ENCODE measurements around the gene UNC119B. TPM values are rescaled to one million over a fixed set of nuclear protein-coding genes. Genes with fewer than 3 reads are reported as not detected.
A peak's percentile ranks its signal among the peaks of the same experiment; 100 is the strongest.
"Not testable (repeated sequence)": the region's sequence is repeated elsewhere in the genome, so short reads cannot be mapped to it uniquely, and the experiment has no call there.

Gene UNC119B
- 10 to 100 TPM; 12.8 to 23.6 (median 14.9) TPM for polyA plus RNA-seq (ENCODE audit: insufficient read length in 10 of 10)
- long read RNA-seq, donor 1, result 0 reads
- long read RNA-seq, donor 2, full-length matches to known transcripts, result 2 of 2 reads
- long read RNA-seq, donor 2, partial matches to known transcripts, result 0 of 2 reads
- long read RNA-seq, donor 2, other reads (novel, unspliced or antisense), result 0 of 2 reads
- long read RNA-seq, donor 3, result 0 reads
- long read RNA-seq, donor 4, full-length matches to known transcripts, result 1 of 1 reads
- long read RNA-seq, donor 4, partial matches to known transcripts, result 0 of 1 reads
- long read RNA-seq, donor 4, other reads (novel, unspliced or antisense), result 0 of 1 reads
- long read RNA-seq, donor 5, result 0 reads
- long read RNA-seq, donor 6, full-length matches to known transcripts, result 4 of 4 reads
- long read RNA-seq, donor 6, partial matches to known transcripts, result 0 of 4 reads
- long read RNA-seq, donor 6, other reads (novel, unspliced or antisense), result 0 of 4 reads
- long read RNA-seq, donor 7, result 0 reads
- long read RNA-seq, donor 8, full-length matches to known transcripts, result 1 of 1 reads
- long read RNA-seq, donor 8, partial matches to known transcripts, result 0 of 1 reads
- long read RNA-seq, donor 8, other reads (novel, unspliced or antisense), result 0 of 1 reads
- long read RNA-seq, donor 9, result 0 reads

DNA sequence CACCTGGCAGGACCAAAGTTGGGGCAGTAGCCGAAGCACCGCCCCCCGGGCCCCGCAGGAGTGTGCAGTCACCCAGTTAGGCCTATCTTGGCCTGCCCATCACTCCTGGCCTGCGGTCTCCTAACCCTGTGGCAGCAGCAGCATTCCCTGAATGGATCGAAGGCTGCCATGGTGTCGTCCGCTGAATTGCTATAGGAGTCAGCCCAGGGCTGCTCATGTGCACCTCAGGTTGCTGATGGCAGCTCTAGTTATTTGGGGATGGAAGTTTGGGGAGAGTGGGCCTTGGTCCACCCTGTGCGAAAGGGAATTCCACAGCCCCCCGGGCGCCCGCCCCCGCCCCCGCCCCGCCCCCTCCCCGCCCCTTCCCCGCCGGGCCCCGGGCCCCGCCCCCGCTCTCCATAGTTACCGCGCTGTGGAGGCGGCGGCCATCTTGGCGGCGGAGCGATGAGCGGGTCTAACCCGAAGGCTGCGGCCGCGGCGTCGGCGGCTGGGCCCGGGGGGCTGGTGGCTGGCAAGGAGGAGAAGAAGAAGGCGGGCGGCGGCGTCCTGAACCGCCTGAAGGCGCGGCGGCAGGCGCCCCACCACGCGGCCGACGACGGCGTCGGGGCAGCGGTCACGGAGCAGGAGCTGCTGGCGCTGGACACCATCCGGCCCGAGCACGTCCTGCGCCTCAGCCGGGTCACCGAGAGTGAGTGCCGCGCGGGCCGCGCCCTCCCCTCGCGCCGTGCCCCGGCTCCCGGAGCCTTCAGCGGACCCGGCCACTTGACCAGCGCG, at the start of gene UNC119B:
Gene UNC119B (plus strand): TSS at position 428 of the 774 bp plus-strand sequence. CDS start 17 bp downstream, at position 445.
- peak; percentile 52 to 94 (median 80) for DNase-seq

DNA sequence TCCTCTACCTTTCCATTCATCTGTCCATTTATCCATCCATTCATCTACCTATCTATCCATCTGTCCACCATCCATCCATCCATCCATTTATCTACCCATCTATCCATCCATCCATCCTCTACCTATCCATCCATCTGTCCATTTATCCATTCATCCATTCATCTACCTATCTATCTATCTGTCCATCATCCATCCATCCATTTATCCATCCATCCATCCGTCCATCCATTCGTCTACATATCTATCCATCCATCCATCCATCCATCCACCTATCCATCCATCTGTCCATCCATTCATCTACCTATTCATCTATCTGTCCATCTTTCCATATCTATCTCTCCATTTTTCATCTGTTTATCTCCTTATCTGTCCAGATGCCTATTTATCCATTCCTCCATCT, 48.8 kb upstream of the UNC119B start:
- DNase-seq, result no peak

DNA sequence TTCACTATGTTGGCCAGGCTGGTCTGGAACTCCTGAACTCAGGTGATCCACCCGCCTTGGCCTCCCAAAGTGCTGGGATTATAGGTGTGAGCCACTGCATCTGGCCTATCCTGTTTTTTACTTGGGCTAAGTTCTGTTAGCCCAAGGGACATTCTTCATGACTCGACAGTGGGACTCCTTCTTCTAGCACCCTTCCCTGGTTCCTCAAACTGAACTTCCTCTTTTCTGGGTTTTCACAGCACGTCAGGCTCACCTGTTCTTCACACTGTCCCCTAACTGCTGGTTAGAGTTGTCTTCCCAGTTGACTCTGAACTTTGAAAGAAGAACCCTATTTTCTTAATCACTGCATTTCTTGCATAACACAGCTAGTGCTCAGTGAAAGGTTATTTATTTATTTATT, 47.4 kb upstream of the UNC119B start:
- DNase-seq, result no peak

DNA sequence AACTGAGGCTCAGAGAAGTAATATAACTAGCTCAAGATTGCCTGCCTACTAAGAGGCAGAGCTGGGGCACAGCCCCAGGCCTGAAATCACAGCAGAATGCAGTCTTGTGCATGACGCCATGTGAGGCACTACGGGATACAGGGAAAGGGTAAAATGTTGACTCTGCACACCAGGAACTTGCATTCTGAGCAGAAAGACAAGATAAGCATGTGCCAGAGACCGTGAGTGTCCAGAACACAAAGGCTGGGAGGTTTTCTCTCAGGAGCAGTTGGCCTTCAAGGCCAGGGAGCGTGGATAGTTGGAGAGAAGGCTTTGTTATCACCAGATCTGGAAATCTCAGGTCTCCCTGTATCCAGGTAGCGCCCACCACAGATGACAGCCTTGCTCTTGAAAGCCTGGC, 46.5 kb upstream of the UNC119B start:
- DNase-seq, result no peak

DNA sequence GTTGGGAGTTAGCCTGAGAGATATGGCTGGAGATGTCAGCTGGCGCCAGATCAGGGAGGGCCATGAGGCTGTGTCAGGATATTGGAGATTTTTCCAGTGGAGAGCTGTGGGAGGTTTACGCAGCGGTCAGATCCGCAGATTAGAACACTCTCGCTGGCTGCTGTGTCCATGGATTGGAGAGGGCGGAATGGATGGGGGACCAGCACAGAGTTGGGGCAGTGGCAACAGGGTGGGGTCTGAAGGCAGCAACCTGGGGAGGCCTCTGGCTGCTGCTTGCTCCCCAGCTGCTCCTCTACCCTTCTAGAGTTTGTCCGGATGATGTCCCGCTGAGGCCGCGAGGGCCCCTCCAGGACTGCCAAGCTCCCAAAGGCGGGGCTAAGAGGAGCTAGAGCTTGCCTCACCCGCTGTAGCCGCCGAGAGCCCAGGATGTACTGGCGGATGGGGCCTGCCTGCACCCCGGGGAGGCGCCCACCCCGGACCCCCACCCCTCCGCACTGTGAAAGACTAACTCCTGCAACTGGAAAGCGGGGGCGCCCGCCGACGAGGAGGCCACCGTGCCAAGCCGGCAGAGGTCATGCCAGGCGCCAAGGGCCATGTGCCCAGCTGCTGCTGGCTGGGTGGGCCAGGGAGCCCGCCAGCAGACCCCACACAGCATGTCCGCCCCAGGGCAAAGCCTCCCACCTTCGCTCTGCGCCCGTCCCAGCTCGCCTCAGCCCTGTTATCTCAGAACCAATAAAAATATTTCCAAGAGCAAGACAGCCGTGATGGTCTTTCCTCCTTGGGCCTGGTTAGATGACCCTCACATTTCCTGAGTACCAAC, 43.5 kb upstream of the UNC119B start:
- peak in 2 of 3 donors; percentile 69 to 85 for DNase-seq

GRCh38 chr12:120668091-120668867, 42.0 kb upstream of the UNC119B start:
- no peak for DNase-seq

DNA sequence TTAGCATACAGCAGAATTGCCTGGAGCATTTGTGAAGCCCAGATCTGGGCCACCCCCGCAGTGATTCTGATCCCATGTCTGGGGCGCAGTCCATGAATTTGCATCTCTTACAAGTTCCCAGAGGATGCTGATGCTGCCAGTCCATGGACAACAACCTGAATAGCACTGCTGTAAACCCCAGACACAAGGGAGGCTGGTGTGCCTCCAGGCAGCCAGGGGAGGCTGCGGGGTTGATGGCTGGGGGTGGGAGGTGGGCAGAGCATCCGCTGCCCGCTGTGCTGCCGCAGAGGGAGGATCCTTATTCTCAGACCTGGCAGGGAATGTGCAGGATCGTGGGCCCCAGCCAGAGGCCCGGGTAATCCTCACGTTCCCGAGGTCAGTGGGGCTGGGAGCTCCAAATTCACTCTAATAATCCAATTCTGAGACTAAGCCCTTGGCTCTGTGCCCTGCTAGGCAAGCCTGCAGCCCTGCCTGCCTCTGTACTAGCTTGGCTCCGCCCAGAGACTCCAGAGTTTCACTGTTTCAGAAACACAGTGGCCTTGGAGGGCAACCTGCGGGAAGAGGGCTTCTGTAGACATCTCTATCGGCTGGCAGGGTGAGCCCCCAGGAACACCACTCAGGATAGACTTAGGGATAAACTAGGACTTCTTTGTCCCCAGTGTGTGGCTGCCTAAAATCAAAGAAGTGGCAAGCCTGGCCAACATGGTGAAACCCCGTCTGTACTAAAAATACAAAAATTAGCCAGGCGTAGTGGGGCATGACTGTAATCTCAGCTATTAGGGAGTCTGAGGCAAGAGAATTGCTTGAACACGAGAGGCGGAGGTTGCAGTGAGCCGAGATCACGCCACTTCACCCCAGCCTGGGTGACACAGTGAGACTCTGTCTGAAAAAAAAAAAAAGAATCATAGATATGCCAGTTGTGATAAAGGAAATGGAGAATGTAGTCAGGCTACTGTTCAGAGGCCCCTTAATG, 41.1 kb upstream of the UNC119B start:
- DNase-seq, result peak in 1 of 3 donors; percentile 54

GRCh38 chr12:120670237-120670636, 40.0 kb upstream of the UNC119B start:
- DNase-seq, result not testable (repeated sequence)

DNA sequence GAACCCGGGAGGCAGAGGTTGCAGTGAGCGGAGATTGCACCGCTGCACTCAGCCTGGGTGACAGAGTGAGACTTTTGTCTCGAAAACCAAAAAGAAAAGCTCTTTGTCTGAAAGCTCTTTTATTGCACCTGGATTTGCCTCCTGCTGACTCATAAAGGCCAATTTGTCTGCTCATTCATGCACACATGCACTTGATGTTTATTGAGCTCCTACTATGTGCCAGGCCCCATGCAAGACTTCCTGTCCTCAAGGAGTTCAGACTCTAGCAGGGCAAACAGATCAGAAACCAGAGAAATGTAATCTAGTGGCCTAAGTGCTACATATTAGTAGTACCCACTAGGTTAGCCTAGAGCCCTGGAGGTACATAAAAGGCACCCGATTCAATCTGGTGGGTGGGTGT, 39.6 kb upstream of the UNC119B start:
- DNase-seq, result no peak

DNA sequence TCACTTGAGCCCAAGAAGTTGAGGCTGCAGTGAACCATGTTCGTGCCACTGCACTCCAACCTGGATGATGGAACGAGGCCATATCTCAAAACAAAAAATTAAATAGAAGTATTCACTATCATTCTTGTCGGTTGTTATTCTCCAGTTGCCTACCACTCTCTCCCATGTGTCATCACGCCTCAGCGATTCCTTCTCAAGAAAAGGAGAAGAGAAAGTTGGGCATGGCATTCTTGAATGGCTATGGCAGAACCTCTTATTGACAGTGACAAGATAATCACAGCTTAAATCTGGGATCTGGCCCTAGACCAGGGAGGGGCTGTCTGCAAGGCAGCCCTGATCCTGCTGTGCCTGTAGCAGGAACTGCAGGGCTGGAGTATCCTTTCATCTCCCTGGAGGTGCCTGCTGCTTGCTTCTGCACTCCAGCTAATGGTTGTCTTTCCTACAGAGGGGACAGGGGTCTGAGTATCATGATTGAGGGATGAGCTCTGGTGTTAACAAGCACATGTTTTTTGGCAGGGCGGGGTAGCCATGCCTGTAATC, 36.1 kb upstream of the UNC119B start:
- no peak for DNase-seq

- DNase-seq, result no peak
These were observed 32.3 kb upstream of the UNC119B start for GRCh38 chr12:120677765-120678473.

GRCh38 chr12:120678572-120678971, 31.7 kb upstream of the UNC119B start:
- no peak for DNase-seq

GRCh38 chr12:120680165-120680738, 30.0 kb upstream of the UNC119B start:
- no peak for DNase-seq

DNA sequence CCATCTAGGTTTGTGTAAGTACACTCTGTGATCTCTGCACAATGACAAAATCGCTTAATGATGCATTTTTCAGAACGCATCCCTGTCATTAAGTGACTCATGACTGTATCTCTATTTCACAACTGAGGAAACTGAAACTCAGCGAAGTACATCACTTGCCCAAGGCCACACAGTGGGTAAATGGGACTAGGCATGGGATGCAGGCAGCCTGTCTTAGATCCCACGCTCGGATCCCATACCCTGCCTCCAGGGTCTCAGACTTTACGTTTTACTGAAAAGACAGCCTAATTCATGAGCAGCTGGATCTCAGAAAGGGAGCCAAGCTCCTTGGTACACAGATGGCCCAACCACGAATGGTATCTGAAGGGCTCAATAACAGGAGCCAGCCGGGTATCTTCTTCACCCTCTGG, 25.7 kb upstream of the UNC119B start:
- DNase-seq, result no peak

GRCh38 chr12:120685522-120685921, 24.7 kb upstream of the UNC119B start:
- peak in 1 of 3 donors; percentile 25 for DNase-seq

DNA sequence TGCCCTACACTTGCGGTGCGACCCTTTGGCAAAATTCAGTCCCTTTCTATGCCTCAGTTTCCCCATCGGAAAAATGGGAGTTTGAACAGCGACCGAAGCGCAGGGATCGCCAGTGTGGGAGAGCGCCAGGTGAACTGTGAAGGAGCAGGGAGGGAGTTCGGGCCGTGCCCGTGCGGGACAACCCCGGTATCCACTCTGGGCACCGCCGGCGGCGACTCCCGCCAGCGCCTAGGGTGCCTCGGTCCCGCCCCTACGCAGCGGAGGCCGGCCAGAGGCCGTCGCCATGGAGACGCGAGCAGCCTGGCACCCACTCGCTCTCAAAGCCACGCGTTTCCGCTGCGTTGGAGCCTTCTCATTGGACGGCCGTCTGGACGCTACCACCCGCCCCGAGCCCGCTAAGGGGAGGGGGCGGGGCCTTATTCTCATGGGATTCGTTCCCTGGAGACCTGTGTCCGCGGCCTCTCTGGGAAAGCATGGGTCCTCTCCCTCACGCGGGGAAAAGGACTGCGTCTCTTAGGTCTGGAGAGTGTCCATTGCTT, 24.0 kb upstream of the UNC119B start:
- peak; percentile 95 to 98 (median 96) for DNase-seq

GRCh38 chr12:120686690-120687577, 23.3 kb upstream of the UNC119B start, which contains the start of gene MLEC:
Gene MLEC, plus strand, starts transcription at chr12:120687149. Its CDS starts 148 bp downstream, at chr12:120687297.
- DNase-seq, result peak; percentile 98 to 99 (median 98)
